Effector memory CD8-positive, alpha-beta T cell (primary cell): ENCODE measurements around the gene ST8SIA1.

Source experiments
- ATAC-seq: fragments of 150-1000 bp; cut with Tn5 transposase; replicated peaks from 2 replicates; pipeline ENCODE4 v1.10.0; 2021; ENCODE audit warnings: mild to moderate bottlenecking, moderate library complexity
- DNase-seq, 3 experiments: peaks; one replicate each; pipeline ENCODE4 v3.0.0; 2021
- H3K27ac Mint-ChIP-seq, 2 donors: one replicate each; pipeline ENCODE4 v1.8.0; 2022; ENCODE audit warnings: mild to moderate bottlenecking in 2 of 2, mixed read lengths in 2 of 2, moderate library complexity in 2 of 2
- H3K27me3 Mint-ChIP-seq, 2 donors: one replicate each; pipeline ENCODE4 v1.8.0; 2022; ENCODE audit warnings: mixed read lengths in 2 of 2
- H3K36me3 Mint-ChIP-seq: one replicate; pipeline ENCODE4 v1.8.0; 2022; ENCODE audit warnings: mild to moderate bottlenecking, moderate library complexity, mixed read lengths; ENCODE audit not compliant: insufficient read depth
- H3K4me1 Mint-ChIP-seq, 2 donors: one replicate each; pipeline ENCODE4 v1.8.0; 2022; ENCODE audit warnings: low read depth in 2 of 2, mixed read lengths in 2 of 2
- H3K4me3 Mint-ChIP-seq, 2 donors: one replicate each; pipeline ENCODE4 v1.8.0; 2022; ENCODE audit warnings: mild to moderate bottlenecking in 2 of 2, mixed read lengths in 2 of 2, moderate library complexity in 2 of 2
- H3K9me3 Mint-ChIP-seq, 2 donors: one replicate each; pipeline ENCODE4 v1.8.0; 2022; ENCODE audit warnings: mixed read lengths in 2 of 2

The ST8SIA1 gene

GRCh38 chr12:22321018-22321605 is 13.4 kb downstream of the ST8SIA1 start:
- H3K27ac Mint-ChIP-seq: peak overlapping the region; percentile 76 to 91
- H3K9me3 Mint-ChIP-seq: no peaks in the 10 kb centered on the region
- H3K36me3 Mint-ChIP-seq: no peaks in the 10 kb centered on the region
- H3K4me3 Mint-ChIP-seq: peak overlapping the region in 1 of 2 donors; percentile 56
- H3K4me1 Mint-ChIP-seq: peaks cover 4 to 26% of the 10 kb centered on the region in 2 donors
- DNase-seq (no peak), ATAC-seq (no peak)
- H3K27me3 Mint-ChIP-seq: no peaks in the 10 kb centered on the region

- Mint-ChIP-seq H3K4me3 (no peak overlapping the region), H3K4me1 (peaks cover 4 to 33% of the 10 kb centered on the region in 2 donors), H3K27me3 (no peaks in the 10 kb centered on the region), H3K9me3 (no peaks in the 10 kb centered on the region), H3K36me3 (no peaks in the 10 kb centered on the region), H3K27ac (no peak overlapping the region)
- ATAC-seq: no peak
- no peak for DNase-seq
These were observed 16.3 kb downstream of the ST8SIA1 start for GRCh38 chr12:22318108-22318737.

GRCh38 chr12:22313963-22314330 is 20.6 kb downstream of the ST8SIA1 start:
- Mint-ChIP-seq H3K36me3 (no peaks in the 10 kb centered on the region), H3K27ac (no peak overlapping the region), H3K27me3 (no peaks in the 10 kb centered on the region), H3K4me3 (no peak overlapping the region), H3K4me1 (peaks cover 0 to 12% of the 10 kb centered on the region in 2 donors), H3K9me3 (no peaks in the 10 kb centered on the region)
- DNase-seq: no peak
- ATAC-seq: no peak

- H3K27me3 Mint-ChIP-seq: no peaks in the 10 kb centered on the region
- no peaks in the 10 kb centered on the region for H3K36me3 Mint-ChIP-seq
- ATAC-seq (no peak), DNase-seq (no peak)
- H3K4me3 Mint-ChIP-seq: no peak overlapping the region
- peaks cover 0 to 15% of the 10 kb centered on the region in 2 donors for H3K4me1 Mint-ChIP-seq
- no peak overlapping the region for H3K27ac Mint-ChIP-seq
- H3K9me3 Mint-ChIP-seq: no peaks in the 10 kb centered on the region
These were observed 21.1 kb downstream of the ST8SIA1 start for GRCh38 chr12:22313286-22313962.

GRCh38 chr12:22312336-22312735 is 22.2 kb downstream of the ST8SIA1 start:
- no peaks in the 10 kb centered on the region for H3K9me3 Mint-ChIP-seq
- no peak overlapping the region for H3K27ac Mint-ChIP-seq
- no peak for ATAC-seq
- H3K4me1 Mint-ChIP-seq: peaks cover 0 to 16% of the 10 kb centered on the region in 2 donors
- no peak for DNase-seq
- H3K4me3 Mint-ChIP-seq: no peak overlapping the region
- peaks cover 3% of the 10 kb centered on the region for H3K36me3 Mint-ChIP-seq
- no peaks in the 10 kb centered on the region for H3K27me3 Mint-ChIP-seq

- H3K9me3 Mint-ChIP-seq: no peaks in the 10 kb centered on the region
- H3K4me1 Mint-ChIP-seq: peaks cover 0 to 19% of the 10 kb centered on the region in 2 donors
- H3K27me3 Mint-ChIP-seq: no peaks in the 10 kb centered on the region
- H3K36me3 Mint-ChIP-seq: peaks cover 3% of the 10 kb centered on the region
- DNase-seq: no peak
- H3K4me3 Mint-ChIP-seq: no peak overlapping the region
- ATAC-seq: no peak
- H3K27ac Mint-ChIP-seq: no peak overlapping the region
These were observed 23.8 kb downstream of the ST8SIA1 start for GRCh38 chr12:22310709-22311108.

GRCh38 chr12:22310275-22310674 is 24.2 kb downstream of the ST8SIA1 start:
- ATAC-seq (no peak), DNase-seq (no peak)
- H3K27ac Mint-ChIP-seq: no peak overlapping the region
- no peaks in the 10 kb centered on the region for H3K27me3 Mint-ChIP-seq
- peaks cover 0 to 19% of the 10 kb centered on the region in 2 donors for H3K4me1 Mint-ChIP-seq
- H3K36me3 Mint-ChIP-seq: peaks cover 3% of the 10 kb centered on the region
- no peak overlapping the region for H3K4me3 Mint-ChIP-seq
- H3K9me3 Mint-ChIP-seq: no peaks in the 10 kb centered on the region

- peaks cover 3% of the 10 kb centered on the region for H3K36me3 Mint-ChIP-seq
- DNase-seq (no peak), ATAC-seq (no peak)
- H3K9me3 Mint-ChIP-seq: no peaks in the 10 kb centered on the region
- no peak overlapping the region for H3K27ac Mint-ChIP-seq
- no peaks in the 10 kb centered on the region for H3K27me3 Mint-ChIP-seq
- no peak overlapping the region for H3K4me3 Mint-ChIP-seq
- H3K4me1 Mint-ChIP-seq: peaks cover 0 to 13% of the 10 kb centered on the region in 2 donors
These were observed 26.7 kb downstream of the ST8SIA1 start for GRCh38 chr12:22307811-22308210.

GRCh38 chr12:22306311-22306710 is 28.2 kb downstream of the ST8SIA1 start:
- Mint-ChIP-seq H3K27ac (peak overlapping the region in 1 of 2 donors; percentile 57), H3K4me3 (no peak overlapping the region), H3K27me3 (no peaks in the 10 kb centered on the region), H3K9me3 (no peaks in the 10 kb centered on the region), H3K4me1 (peaks cover 0 to 7% of the 10 kb centered on the region in 2 donors), H3K36me3 (peaks cover 3% of the 10 kb centered on the region)
- no peak for DNase-seq
- no peak for ATAC-seq

- no peak for DNase-seq
- Mint-ChIP-seq H3K9me3 (peaks cover 0 to 2% of the 10 kb centered on the region in 2 donors), H3K27ac (no peak overlapping the region), H3K4me1 (peaks cover 0 to 7% of the 10 kb centered on the region in 2 donors), H3K4me3 (no peak overlapping the region), H3K27me3 (no peaks in the 10 kb centered on the region), H3K36me3 (peaks cover 3% of the 10 kb centered on the region)
- no peak for ATAC-seq
These were observed 30.2 kb downstream of the ST8SIA1 start for GRCh38 chr12:22304341-22304740.

- no peaks in the 10 kb centered on the region for H3K4me1 Mint-ChIP-seq
- no peaks in the 10 kb centered on the region for H3K36me3 Mint-ChIP-seq
- DNase-seq (no peak), ATAC-seq (no peak)
- no peak overlapping the region for H3K27ac Mint-ChIP-seq
- H3K4me3 Mint-ChIP-seq: no peak overlapping the region
- peaks cover 0 to 2% of the 10 kb centered on the region in 2 donors for H3K9me3 Mint-ChIP-seq
- H3K27me3 Mint-ChIP-seq: no peaks in the 10 kb centered on the region
These were observed 35.1 kb downstream of the ST8SIA1 start for GRCh38 chr12:22299294-22299912.

GRCh38 chr12:22289250-22289649 is 45.3 kb downstream of the ST8SIA1 start:
- Mint-ChIP-seq H3K4me3 (no peak overlapping the region), H3K9me3 (no peaks in the 10 kb centered on the region), H3K4me1 (peaks cover 15 to 24% of the 10 kb centered on the region in 2 donors), H3K36me3 (no peaks in the 10 kb centered on the region), H3K27ac (no peak overlapping the region), H3K27me3 (no peaks in the 10 kb centered on the region)
- DNase-seq: no peak
- no peak for ATAC-seq

- H3K4me3 Mint-ChIP-seq: peak overlapping the region; percentile 53 to 64
- no peaks in the 10 kb centered on the region for H3K36me3 Mint-ChIP-seq
- peak overlapping the region; percentile 54 to 79 for H3K27ac Mint-ChIP-seq
- H3K9me3 Mint-ChIP-seq: no peaks in the 10 kb centered on the region
- ATAC-seq (peak; percentile 74), DNase-seq (peak in 1 of 3 experiments; percentile 6)
- no peaks in the 10 kb centered on the region for H3K27me3 Mint-ChIP-seq
- peaks cover 15 to 24% of the 10 kb centered on the region in 2 donors for H3K4me1 Mint-ChIP-seq
These were observed 46.5 kb downstream of the ST8SIA1 start for GRCh38 chr12:22287776-22288621.
